A549 (cell line): Measurements from ENCODE around the gene SETBP1. TPM values are rescaled to one million over a fixed set of nuclear protein-coding genes. Genes with fewer than 3 reads are reported as not detected.

Source experiments
- ATAC-seq, 2 experiments: fragments of 200-7000 bp in 1 of 2; fragments of >200 bp in 1 of 2; cut with Nextera tagmentation in 1 of 2; cut with Tn5 transposase in 1 of 2; 3 replicates each; pipeline versions ENCODE4 v1.8.0 to v1.9.1; 2018 to 2020; ENCODE audit warnings: mild to moderate bottlenecking in 1 of 2, moderate library complexity in 1 of 2
- CTCF ChIA-PET: fragments of 300-600 bp; sonication (Branson Sonifier 250); formaldehyde crosslinking; extraction: SDS; loops from one replicate; lab custom pipeline; 2021; ENCODE audit warnings: antibody characterized with exemption, inconsistent platforms; lab: Yijun Ruan, JAX
- POLR2A ChIA-PET: fragments of 350-600 bp; formaldehyde crosslinking; extraction: SDS; loops from one replicate; lab custom pipeline; 2021; ENCODE audit warnings: antibody characterized with exemption, inconsistent platforms; lab: Yijun Ruan, JAX
- DNase-seq, 2 experiments: peaks; one replicate each; pipeline versions ENCODE4 v3.0.0 to v3.0.0-alpha.2; 2011 to 2016; ENCODE audit warnings: low read depth in 1 of 2, low spot score in 1 of 2
- FAIRE-seq: peaks from 2 replicates; lab custom pipeline; 2011; peaks lifted over from hg19 to GRCh38; lab: Jason Lieb, UNC
- H3K27ac ChIP-seq, 2 experiments: fragments of >200 bp; sonication (Bioruptor Twin); formaldehyde crosslinking; 3 replicates each; pipeline ENCODE4 v1.5.1; 2016 to 2017
- H3K4me1 ChIP-seq: fragments of >200 bp; sonication (Bioruptor Twin); formaldehyde crosslinking; 3 replicates; pipeline ENCODE4 v1.6.1; 2016
- H3K4me2 ChIP-seq: fragments of >200 bp; sonication (Bioruptor Twin); formaldehyde crosslinking; 3 replicates; pipeline ENCODE4 v1.6.1; 2016
- H3K4me3 ChIP-seq: fragments of >200 bp; sonication (Bioruptor Twin); formaldehyde crosslinking; 3 replicates; pipeline ENCODE4 v1.5.1; 2016
- H3K9me3 ChIP-seq: fragments of >200 bp; sonication (Bioruptor Twin); formaldehyde crosslinking; 3 replicates; pipeline ENCODE4 v1.6.1; 2016
- CEBPB ChIP-seq, 2 experiments: fragments of >200 bp in 1 of 2; sonication (Bioruptor Twin) in 1 of 2; formaldehyde crosslinking in 1 of 2; IDR thresholded peaks; 2 replicates each; pipeline ENCODE4 v1.6.1; 2012 to 2016
- CHD2 ChIP-seq: fragments of 150-350 bp; IDR thresholded peaks from 2 replicates; pipeline ENCODE4 v1.6.1; 2014; ENCODE audit warnings: low read length; ENCODE audit not compliant: partially characterized antibody
- CHD4 ChIP-seq: fragments of 200-600 bp; sonication (generic); IDR thresholded peaks from 2 replicates; pipeline ENCODE4 v1.6.1; 2016; ENCODE audit warnings: antibody characterized with exemption, mild to moderate bottlenecking, borderline replicate concordance
- E2F6 ChIP-seq: IDR thresholded peaks from 2 replicates; pipeline ENCODE4 v1.6.1; 2012; ENCODE audit warnings: low read depth, borderline replicate concordance
- EHF ChIP-seq: fragments of 250-450 bp; sonication (Bioruptor Pico); IDR thresholded peaks from 2 replicates; pipeline ENCODE4 v1.5.0; 2020; ENCODE audit warnings: mild to moderate bottlenecking
- ELK1 ChIP-seq: fragments of 150-350 bp; IDR thresholded peaks from 2 replicates; pipeline ENCODE4 v1.6.1; 2014; ENCODE audit warnings: low read depth, mild to moderate bottlenecking, low read length
- HOXB5 ChIP-seq: fragments of 250-450 bp; sonication (Bioruptor Pico); IDR thresholded peaks from 2 replicates; pipeline ENCODE4 v1.5.0; 2020; ENCODE audit warnings: mild to moderate bottlenecking, moderate library complexity
- JUN ChIP-seq, 2 experiments: fragments of >200 bp; sonication (Bioruptor Twin); formaldehyde crosslinking; IDR thresholded peaks; 2 replicates in 1 of 2; 3 replicates in 1 of 2; pipeline ENCODE4 v1.6.1; 2016 to 2017
- JUNB ChIP-seq: fragments of >200 bp; sonication (Bioruptor Twin); formaldehyde crosslinking; IDR thresholded peaks from 2 replicates; pipeline ENCODE4 v1.6.1; 2016
- KDM5A ChIP-seq: fragments of 200-600 bp; sonication (generic); IDR thresholded peaks from 2 replicates; pipeline ENCODE4 v1.6.1; 2016; ENCODE audit warnings: antibody characterized with exemption, mild to moderate bottlenecking
- NPAS2 ChIP-seq: fragments of 250-450 bp; sonication (Bioruptor Pico); IDR thresholded peaks from 2 replicates; pipeline ENCODE4 v1.8.0; 2022; ENCODE audit warnings: mild to moderate bottlenecking, moderate library complexity, borderline replicate concordance
- PHF8 ChIP-seq: fragments of 200-600 bp; sonication (generic); IDR thresholded peaks from 2 replicates; pipeline ENCODE4 v1.6.1; 2016; ENCODE audit warnings: low read depth, mild to moderate bottlenecking, antibody characterized with exemption, moderate library complexity, borderline replicate concordance
- RAD21 ChIP-seq, 2 experiments: fragments of >200 bp in 1 of 2; sonication (Bioruptor Twin) in 1 of 2; formaldehyde crosslinking in 1 of 2; IDR thresholded peaks in 1 of 2; conservative IDR thresholded peaks in 1 of 2; 2 replicates in 1 of 2; 3 replicates in 1 of 2; pipeline ENCODE4 v1.6.1; 2012 to 2018; ENCODE audit warnings: inconsistent platforms in 1 of 2
- RFX5 ChIP-seq: fragments of 450-650 bp; IDR thresholded peaks from 2 replicates; pipeline ENCODE4 v1.7.1; 2014; ENCODE audit warnings: antibody characterized with exemption, mild to moderate bottlenecking, moderate library complexity
- SMC3 ChIP-seq: fragments of >200 bp; sonication (Bioruptor Twin); formaldehyde crosslinking; IDR thresholded peaks from 3 replicates; pipeline ENCODE4 v1.6.1; 2018; ENCODE audit warnings: inconsistent platforms
- TFCP2L1 ChIP-seq: fragments of 250-450 bp; sonication (Bioruptor Pico); IDR thresholded peaks from 2 replicates; pipeline ENCODE4 v1.5.0; 2021; ENCODE audit warnings: mild to moderate bottlenecking
- ZC3H11A ChIP-seq: fragments of 450-650 bp; IDR thresholded peaks from 2 replicates; pipeline ENCODE4 v1.6.1; 2014; ENCODE audit warnings: antibody characterized with exemption, mild to moderate bottlenecking
- ZSCAN20 ChIP-seq: fragments of 250-450 bp; sonication (Bioruptor Pico); IDR thresholded peaks from 2 replicates; pipeline ENCODE4 v1.8.0; 2022; ENCODE audit warnings: mild to moderate bottlenecking, moderate library complexity
- WGBS: methylation state at CpG from one replicate; pipeline ENCODE4 v1.1.6; 2017; ENCODE audit errors: missing lambda C conversion rate; 5-methylcytosine and 5-hydroxymethylcytosine counted together
- polyA plus RNA-seq, 4 experiments: library from polyadenylated mRNA; depleted of rRNA in 3 of 4; stranded (reverse); fragments of >200 nt; fragmentation: RNase III in 1 of 4; extraction: RNeasy Plus Mini Kit Qiagen cat#74134 plus additional on column Dnase treatment in 1 of 4; gene quantifications; 2 replicates in 3 of 4; 3 replicates in 1 of 4; pipeline ENCODE4 v1.2.3, GENCODE V29; 2011 to 2017
- TF ChIP-seq, protein P1 (sequence below): fragments of >200 bp; sonication (Bioruptor Twin); formaldehyde crosslinking; IDR thresholded peaks from 3 replicates; pipeline ENCODE4 v1.5.1; 2016
- TF ChIP-seq, protein P2 (sequence below): IDR thresholded peaks from 2 replicates; pipeline ENCODE4 v1.6.1; 2012

The SETBP1 gene
- polyA plus RNA-seq, 2 of the 4 experiments (the other 2 are of a cell fraction) = 0.50 to 1.9 TPM

GRCh38 chr18:44876755-44877154 is 196.1 kb downstream of the SETBP1 start:
- no peak overlapping the region for H3K4me3 ChIP-seq
- no peak overlapping the region for H3K27ac ChIP-seq
- FAIRE-seq (no peak), DNase-seq (no peak), ATAC-seq (no peak)
- H3K4me1 ChIP-seq = no peaks in the 10 kb centered on the region
- ChIA-PET POLR2A (no interaction called here), CTCF (interaction anchor here (0.6 kb wide), 1 partner anchor 624 kb away, joined by 3 read pairs; no protein-coding TSS in a partner anchor)
- no peak overlapping the region for H3K4me2 ChIP-seq
- WGBS = 79% methylated on average over 3 of the region's 3 CpGs
- TF ChIP-seq ZSCAN20 (no peak), NPAS2 (CRISPR knock-in tag) (no peak), JUNB (no peak), CHD2 (no peak)
- H3K9me3 ChIP-seq = no peaks in the 10 kb centered on the region

GRCh38 chr18:44878335-44878734 is 197.6 kb downstream of the SETBP1 start:
- DNase-seq (no peak), FAIRE-seq (no peak), ATAC-seq (no peak)
- H3K4me2 ChIP-seq = no peak overlapping the region
- no peaks in the 10 kb centered on the region for H3K4me1 ChIP-seq
- CTCF ChIA-PET = interaction anchor here (0.7 kb wide), 1 partner anchor 8 kb away, joined by 3 read pairs; no protein-coding TSS in a partner anchor
- H3K9me3 ChIP-seq = no peaks in the 10 kb centered on the region
- POLR2A ChIA-PET = no interaction called here
- no peak for TF ChIP-seq E2F6
- TF ChIP-seq, protein P1, sequence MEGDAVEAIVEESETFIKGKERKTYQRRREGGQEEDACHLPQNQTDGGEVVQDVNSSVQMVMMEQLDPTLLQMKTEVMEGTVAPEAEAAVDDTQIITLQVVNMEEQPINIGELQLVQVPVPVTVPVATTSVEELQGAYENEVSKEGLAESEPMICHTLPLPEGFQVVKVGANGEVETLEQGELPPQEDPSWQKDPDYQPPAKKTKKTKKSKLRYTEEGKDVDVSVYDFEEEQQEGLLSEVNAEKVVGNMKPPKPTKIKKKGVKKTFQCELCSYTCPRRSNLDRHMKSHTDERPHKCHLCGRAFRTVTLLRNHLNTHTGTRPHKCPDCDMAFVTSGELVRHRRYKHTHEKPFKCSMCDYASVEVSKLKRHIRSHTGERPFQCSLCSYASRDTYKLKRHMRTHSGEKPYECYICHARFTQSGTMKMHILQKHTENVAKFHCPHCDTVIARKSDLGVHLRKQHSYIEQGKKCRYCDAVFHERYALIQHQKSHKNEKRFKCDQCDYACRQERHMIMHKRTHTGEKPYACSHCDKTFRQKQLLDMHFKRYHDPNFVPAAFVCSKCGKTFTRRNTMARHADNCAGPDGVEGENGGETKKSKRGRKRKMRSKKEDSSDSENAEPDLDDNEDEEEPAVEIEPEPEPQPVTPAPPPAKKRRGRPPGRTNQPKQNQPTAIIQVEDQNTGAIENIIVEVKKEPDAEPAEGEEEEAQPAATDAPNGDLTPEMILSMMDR = no peak
- no peak for TF ChIP-seq RFX5
- no peak for TF ChIP-seq RAD21 (conservative IDR thresholded peaks at IDR 0.05 in 1 of 2, IDR thresholded peaks at IDR 0.05 in 1 of 2)
- no peak for TF ChIP-seq CEBPB (IDR thresholded peaks at IDR 0.05)
- TF ChIP-seq ZC3H11A = no peak
- TF ChIP-seq, protein P2, sequence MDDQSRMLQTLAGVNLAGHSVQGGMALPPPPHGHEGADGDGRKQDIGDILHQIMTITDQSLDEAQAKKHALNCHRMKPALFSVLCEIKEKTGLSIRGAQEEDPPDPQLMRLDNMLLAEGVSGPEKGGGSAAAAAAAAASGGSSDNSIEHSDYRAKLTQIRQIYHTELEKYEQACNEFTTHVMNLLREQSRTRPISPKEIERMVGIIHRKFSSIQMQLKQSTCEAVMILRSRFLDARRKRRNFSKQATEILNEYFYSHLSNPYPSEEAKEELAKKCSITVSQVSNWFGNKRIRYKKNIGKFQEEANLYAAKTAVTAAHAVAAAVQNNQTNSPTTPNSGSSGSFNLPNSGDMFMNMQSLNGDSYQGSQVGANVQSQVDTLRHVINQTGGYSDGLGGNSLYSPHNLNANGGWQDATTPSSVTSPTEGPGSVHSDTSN = no peak
- no peak for TF ChIP-seq PHF8
- no peak for TF ChIP-seq CHD4
- H3K4me3 ChIP-seq = no peak overlapping the region
- H3K27ac ChIP-seq = no peak overlapping the region

DNA sequence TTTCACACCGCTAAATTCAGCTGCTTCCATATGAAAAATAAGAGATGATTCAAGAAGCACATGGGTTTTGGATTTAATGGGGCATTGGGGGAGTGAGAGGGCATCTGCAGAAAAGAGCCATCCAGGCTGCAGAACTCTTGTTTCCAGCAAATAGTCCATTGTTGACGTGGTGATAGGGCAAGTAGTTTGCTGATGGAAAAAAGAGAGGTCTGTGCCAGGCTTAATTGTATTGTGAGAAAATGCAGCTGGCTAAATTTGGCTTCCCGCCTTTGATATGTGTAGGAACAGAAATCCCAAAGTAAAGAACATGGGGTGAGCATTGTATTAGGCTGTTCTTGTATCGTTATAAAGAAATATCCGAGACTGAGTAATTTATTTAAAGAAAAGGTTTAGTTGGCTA is 199.5 kb downstream of the SETBP1 start:
- no peak overlapping the region for H3K27ac ChIP-seq
- TF ChIP-seq HOXB5 (no peak), TFCP2L1 (CRISPR knock-in tag) (no peak), ELK1 (no peak), JUN (IDR thresholded peaks at IDR 0.05) (no peak), SMC3 (no peak), EHF (CRISPR knock-in tag) (no peak), KDM5A (no peak)
- WGBS = 74% methylated on average over 5 of the region's 5 CpGs
- no peaks in the 10 kb centered on the region for H3K4me1 ChIP-seq
- no peak for DNase-seq
- ChIA-PET POLR2A (no interaction called here), CTCF (no interaction called here)
- no peak overlapping the region for H3K4me3 ChIP-seq
- FAIRE-seq = no peak
- no peak for ATAC-seq
- no peaks in the 10 kb centered on the region for H3K9me3 ChIP-seq
- H3K4me2 ChIP-seq = no peak overlapping the region
